Subcutaneous adipose tissue (tissue), 4 donors: Measurements from ENCODE around the gene HOXA5. TPM values are rescaled to one million over a fixed set of nuclear protein-coding genes. Genes with fewer than 3 reads are reported as not detected.

Experiments used
- total RNA-seq, 4 donors: library from RNA; depleted of rRNA; stranded (reverse); fragments of >200 nt; gene quantifications; one replicate each; pipeline ENCODE4 v1.1.0, GENCODE V29; 2016
- TF ChIP-seq, protein P1 (sequence below): fragments of 450-650 bp; IDR thresholded peaks from one replicate; pipeline ENCODE4 v1.5.1; 2016; ENCODE audit warnings: low read depth, mild to moderate bottlenecking, control low read depth, antibody characterized with exemption, moderate library complexity

Gene HOXA5
- total RNA-seq, 4 donors from 2014 or later, result 2.9 to 6.4 (median 4.7) TPM

DNA sequence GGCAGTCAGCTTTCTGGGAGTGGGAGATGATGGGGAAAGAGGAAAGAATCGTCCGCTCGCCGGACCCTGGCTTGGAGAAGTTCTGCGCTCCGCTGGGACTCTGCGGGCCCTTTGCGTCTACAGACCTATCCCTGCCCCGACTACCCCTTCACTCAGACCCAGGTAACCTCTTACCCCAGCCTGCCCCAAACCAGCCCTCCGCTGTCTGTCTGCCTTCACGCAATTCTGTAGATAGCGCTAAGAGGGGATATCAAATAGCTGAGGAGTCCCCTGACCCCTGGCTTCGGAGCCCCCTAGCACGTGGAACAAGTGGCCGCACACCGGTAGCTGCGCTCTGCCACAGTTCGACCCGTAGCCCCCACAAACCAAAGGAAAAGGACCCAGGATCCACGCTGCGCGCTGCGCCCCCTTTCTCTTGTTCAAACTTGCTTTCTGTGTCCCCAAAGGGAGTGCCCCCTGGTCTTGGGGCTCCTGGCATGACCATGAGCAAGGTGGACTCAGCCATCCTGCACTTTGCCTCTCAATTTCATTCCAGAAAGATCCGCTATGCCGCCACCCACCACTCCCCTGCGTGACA, 19.9 kb downstream of the HOXA5 start:
- TF ChIP-seq, protein P1, sequence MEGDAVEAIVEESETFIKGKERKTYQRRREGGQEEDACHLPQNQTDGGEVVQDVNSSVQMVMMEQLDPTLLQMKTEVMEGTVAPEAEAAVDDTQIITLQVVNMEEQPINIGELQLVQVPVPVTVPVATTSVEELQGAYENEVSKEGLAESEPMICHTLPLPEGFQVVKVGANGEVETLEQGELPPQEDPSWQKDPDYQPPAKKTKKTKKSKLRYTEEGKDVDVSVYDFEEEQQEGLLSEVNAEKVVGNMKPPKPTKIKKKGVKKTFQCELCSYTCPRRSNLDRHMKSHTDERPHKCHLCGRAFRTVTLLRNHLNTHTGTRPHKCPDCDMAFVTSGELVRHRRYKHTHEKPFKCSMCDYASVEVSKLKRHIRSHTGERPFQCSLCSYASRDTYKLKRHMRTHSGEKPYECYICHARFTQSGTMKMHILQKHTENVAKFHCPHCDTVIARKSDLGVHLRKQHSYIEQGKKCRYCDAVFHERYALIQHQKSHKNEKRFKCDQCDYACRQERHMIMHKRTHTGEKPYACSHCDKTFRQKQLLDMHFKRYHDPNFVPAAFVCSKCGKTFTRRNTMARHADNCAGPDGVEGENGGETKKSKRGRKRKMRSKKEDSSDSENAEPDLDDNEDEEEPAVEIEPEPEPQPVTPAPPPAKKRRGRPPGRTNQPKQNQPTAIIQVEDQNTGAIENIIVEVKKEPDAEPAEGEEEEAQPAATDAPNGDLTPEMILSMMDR, result no peak

DNA sequence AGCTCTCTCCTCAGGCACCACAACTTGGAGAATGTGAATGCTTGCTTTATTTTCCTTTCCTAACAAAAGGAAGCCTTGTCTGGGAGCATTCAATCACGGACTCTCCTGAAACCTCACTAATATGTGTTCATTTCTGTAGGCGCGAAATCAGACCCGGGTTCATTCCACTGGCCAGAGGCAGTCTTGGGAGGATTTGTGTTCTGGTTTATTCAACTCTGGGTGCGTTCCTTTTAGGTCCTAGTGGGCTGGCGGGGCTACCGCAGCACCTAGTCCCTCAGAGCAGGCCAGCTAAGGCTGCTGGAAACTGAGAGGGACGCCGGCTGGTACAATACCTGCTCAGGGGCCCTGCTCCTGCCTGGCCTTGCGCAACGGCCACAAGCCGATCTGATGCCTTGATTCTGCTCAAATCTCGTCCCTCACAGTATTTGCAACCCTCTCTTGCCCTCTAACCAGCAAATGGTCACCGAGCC, 20.4 kb downstream of the HOXA5 start:
- TF ChIP-seq, protein P1, result no peak

DNA sequence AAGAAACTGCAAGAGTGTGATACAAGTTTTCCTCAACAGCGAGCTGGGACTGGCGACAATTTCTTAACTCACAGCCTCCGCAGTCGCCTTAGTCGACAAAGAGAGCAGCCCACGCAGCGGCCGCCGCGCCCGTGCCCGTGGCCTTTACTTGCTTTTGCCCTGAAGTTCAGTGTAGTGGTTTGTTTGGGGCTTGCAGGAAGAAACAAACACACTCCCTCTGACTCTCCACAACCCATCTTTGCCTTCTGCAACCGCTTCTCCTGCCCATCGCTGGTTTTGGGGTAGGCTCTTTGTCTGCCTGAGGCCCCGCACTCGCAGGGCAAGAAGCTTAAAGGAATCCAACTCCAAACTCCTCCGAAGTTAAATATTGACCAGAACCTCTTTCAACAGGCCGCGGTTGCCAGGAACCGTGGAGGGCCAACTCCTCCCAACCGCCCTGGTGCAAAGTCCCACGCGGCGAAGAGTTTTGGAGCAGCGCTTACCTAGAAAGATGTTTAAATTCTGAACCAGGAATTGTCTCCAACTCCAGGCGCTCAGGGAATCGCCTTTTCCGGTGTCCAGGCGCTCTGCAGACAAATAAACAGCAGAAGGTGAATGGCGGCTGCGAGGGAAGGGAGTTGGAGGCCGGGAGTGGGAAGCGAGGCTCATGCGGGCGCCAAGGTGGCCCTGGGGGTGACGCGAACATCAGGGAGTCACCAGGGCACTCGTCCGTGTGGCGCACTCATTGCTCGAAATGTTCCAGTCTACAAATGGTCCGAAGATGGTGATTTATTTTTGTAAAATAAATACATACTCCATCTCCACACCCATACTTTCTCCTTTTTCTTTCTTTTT, 21.2 kb downstream of the HOXA5 start:
- TF ChIP-seq, protein P1, result no peak

DNA sequence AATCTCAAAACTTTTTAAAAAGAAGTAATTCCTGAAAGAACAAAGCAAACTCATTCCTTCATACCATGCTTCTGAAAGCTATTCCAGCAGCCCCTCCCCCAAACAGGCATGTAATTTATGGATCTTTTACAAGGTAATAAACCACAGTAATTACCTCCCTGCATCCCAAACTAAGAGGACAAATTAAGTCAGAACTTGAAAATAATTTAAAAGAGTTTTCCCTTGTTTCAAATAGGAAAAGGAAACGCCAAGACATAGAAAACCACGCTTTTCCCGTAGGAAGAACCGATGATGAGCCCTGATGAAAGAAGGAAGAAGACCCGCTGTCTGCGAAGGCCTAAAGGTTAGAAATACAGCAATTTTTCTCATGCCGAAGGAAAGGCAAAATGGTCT, 21.8 kb downstream of the HOXA5 start:
- TF ChIP-seq, protein P1, result no peak

DNA sequence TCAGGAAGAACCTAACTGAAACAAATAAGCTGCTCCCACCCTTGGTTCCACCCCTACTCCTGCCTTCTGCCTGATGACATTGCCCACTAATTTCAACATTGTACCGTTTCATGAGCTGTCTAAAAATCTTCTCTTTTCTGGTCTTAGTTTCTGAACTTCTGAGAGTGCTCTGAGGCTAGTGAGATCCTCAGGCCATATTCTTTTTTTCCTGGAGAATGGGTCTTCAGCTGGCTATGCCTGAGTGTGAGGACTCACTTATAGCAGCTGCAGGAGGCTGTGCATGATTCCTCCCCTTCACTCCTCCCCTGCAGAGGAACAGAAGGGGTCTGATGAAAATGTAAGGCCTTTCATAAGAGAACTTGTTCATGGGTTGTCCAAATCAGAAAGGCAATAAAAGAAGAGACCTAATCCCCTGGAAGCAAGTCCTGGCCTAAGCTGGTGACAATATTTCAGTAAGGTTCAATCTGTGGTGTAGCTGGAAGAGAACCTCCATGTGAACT, 24.0 kb downstream of the HOXA5 start:
- TF ChIP-seq, protein P1, result no peak

DNA sequence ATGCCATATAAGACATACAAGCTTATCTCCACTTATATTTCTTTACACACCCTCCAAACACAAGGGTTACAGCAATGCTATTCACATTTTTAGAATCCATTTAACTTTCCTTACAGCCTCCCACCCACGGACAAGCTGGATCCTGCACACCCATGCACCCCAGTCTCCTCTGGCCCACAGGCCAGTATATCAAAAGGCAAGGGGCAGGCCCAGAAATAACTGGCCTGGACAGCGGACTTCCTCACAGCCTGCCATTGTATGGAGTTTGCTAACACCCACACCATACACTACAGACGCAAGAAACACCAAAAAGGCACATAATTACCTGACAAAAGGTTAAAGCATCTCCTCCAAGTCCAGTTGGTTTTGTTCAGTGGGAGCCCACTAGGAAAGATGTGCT, 24.9 kb downstream of the HOXA5 start:
- TF ChIP-seq, protein P1, result no peak

DNA sequence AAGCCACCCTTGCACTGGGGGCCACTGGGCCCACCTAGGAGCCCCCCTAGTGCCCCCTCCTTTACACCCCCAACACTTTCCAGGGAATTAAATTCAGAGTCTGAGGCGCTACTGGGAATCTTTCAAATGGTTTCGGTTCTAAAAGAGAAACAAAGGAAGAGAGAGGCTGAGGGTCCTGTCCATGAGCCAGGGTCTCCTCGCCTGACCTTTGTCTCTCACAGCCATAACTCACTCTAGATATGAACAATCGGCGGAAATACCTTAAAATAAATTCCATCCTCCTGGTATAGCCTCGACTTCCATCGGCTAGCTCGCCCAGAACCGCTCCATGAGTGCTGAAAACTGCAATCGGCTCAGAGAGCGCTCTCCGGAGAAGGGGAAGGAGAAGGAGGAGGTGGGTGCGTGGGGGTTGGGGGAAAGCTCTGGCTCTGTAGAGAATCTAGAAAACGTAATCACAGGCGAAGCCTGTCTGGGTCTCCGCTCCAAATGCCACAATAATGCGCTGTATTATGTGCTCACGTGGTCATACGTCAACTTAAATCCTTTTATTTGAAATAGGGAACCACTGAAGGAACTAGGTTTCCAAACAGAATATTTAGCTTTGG, 25.5 kb downstream of the HOXA5 start:
- TF ChIP-seq, protein P1, result no peak
